HG02610 (cell line): ENCODE results near the gene SHISA9.

Source experiments
- ATAC-seq: cut with Tn5 transposase; IDR thresholded peaks from one replicate; pipeline ENCODE4 v1.9.1; 2021; ENCODE audit warnings: mild to moderate bottlenecking, moderate library complexity; ENCODE audit not compliant: unreplicated experiment

The SHISA9 gene

GRCh38 chr16:13245713-13246377, 344.4 kb downstream of the SHISA9 start:
- ATAC-seq, result no peak

- ATAC-seq, result no peak
Observed at GRCh38 chr16:13254998-13255614, 353.7 kb downstream of the SHISA9 start.

GRCh38 chr16:13262270-13263090, 361.1 kb downstream of the SHISA9 start:
- ATAC-seq, result no peak

GRCh38 chr16:13264749-13265552, 363.6 kb downstream of the SHISA9 start:
- no peak for ATAC-seq

GRCh38 chr16:13269359-13269758, 368.0 kb downstream of the SHISA9 start:
- ATAC-seq, result no peak

GRCh38 chr16:13269905-13270528, 368.6 kb downstream of the SHISA9 start:
- no peak for ATAC-seq

- ATAC-seq, result no peak
Observed at GRCh38 chr16:13270602-13271001, 369.2 kb downstream of the SHISA9 start.

- ATAC-seq, result peak; percentile 54
Observed at GRCh38 chr16:13289515-13289914, 388.1 kb downstream of the SHISA9 start.
